GM20431 (cell line): Measurements from ENCODE around the gene ZNF827.

Experiments
- in situ Hi-C: fragments of 300-500 bp; cut with MseI, MboI; formaldehyde crosslinking; loops from one replicate; pipeline ENCODE4 v1.15.0; 2020; ENCODE audit warnings: low sequenced_read_pairs; ENCODE audit not compliant: unreplicated experiment

The ZNF827 gene

GRCh38 chr4:145891958-145892357 lies 46.7 kb downstream of the ZNF827 start:
- in situ Hi-C loops = no loop called here

GRCh38 chr4:145890689-145891088 lies 47.9 kb downstream of the ZNF827 start:
- in situ Hi-C loops = no loop called here

- in situ Hi-C loops = no loop called here
Measured at GRCh38 chr4:145888393-145888792, 50.2 kb downstream of the ZNF827 start.

GRCh38 chr4:145887241-145887991 lies 51.2 kb downstream of the ZNF827 start:
- in situ Hi-C loops = no loop called here

- in situ Hi-C loops = no loop called here
Measured at GRCh38 chr4:145886871-145887240, 51.8 kb downstream of the ZNF827 start.

GRCh38 chr4:145885666-145886065 lies 53.0 kb downstream of the ZNF827 start:
- in situ Hi-C loops = no loop called here

GRCh38 chr4:145884775-145885174 lies 53.8 kb downstream of the ZNF827 start:
- in situ Hi-C loops = no loop called here

GRCh38 chr4:145883101-145883694 lies 55.4 kb downstream of the ZNF827 start:
- in situ Hi-C loops = no loop called here

- in situ Hi-C loops = no loop called here
Measured at GRCh38 chr4:145882604-145883003, 56.0 kb downstream of the ZNF827 start.

GRCh38 chr4:145881989-145882388 lies 56.6 kb downstream of the ZNF827 start:
- in situ Hi-C loops = no loop called here

- in situ Hi-C loops = no loop called here
Measured at GRCh38 chr4:145881576-145881975, 57.0 kb downstream of the ZNF827 start.

- in situ Hi-C loops = no loop called here
Measured at GRCh38 chr4:145880355-145880960, 58.2 kb downstream of the ZNF827 start.

- in situ Hi-C loops = no loop called here
Measured at GRCh38 chr4:145879598-145879997, 59.0 kb downstream of the ZNF827 start.

GRCh38 chr4:145878501-145879435 lies 59.9 kb downstream of the ZNF827 start:
- in situ Hi-C loops = no loop called here

GRCh38 chr4:145876531-145877180 lies 62.0 kb downstream of the ZNF827 start:
- in situ Hi-C loops = no loop called here

GRCh38 chr4:145873901-145874300 lies 64.7 kb downstream of the ZNF827 start:
- in situ Hi-C loops = no loop called here

- in situ Hi-C loops = no loop called here
Measured at GRCh38 chr4:145871209-145871608, 67.4 kb downstream of the ZNF827 start.

GRCh38 chr4:145870155-145871020 lies 68.2 kb downstream of the ZNF827 start:
- in situ Hi-C loops = no loop called here
